GM12864 (cell line): ENCODE results near the gene AUP1.
A peak's percentile ranks its signal among the peaks of the same experiment; 100 is the strongest.

Source experiments
- DNase-seq: peaks from one replicate; pipeline ENCODE4 v3.0.0-alpha.2; 2011; ENCODE audit warnings: low read depth
- H3K4me3 ChIP-seq: 2 replicates; pipeline ENCODE4 v1.5.1; 2011; ENCODE audit warnings: mild to moderate bottlenecking, low read depth, low read length, control low read depth
- CTCF ChIP-seq: IDR thresholded peaks from 2 replicates; pipeline ENCODE4 v1.5.1; 2011; ENCODE audit warnings: low read depth, mild to moderate bottlenecking, moderate library complexity, low read length, control low read depth, inconsistent platforms; ENCODE audit errors: missing control alignments

AUP1 gene

GRCh38 chr2:74535440-74535965, 6.0 kb upstream of the AUP1 start:
- TF ChIP-seq CTCF, result no peak
- no peak for DNase-seq
- H3K4me3 ChIP-seq, result no peak overlapping the region

- no peak for TF ChIP-seq CTCF
- H3K4me3 ChIP-seq, result no peak overlapping the region
- no peak for DNase-seq
Observed at GRCh38 chr2:74534411-74534810, 4.9 kb upstream of the AUP1 start.

GRCh38 chr2:74533464-74533863, 4.0 kb upstream of the AUP1 start:
- H3K4me3 ChIP-seq, result no peak overlapping the region
- TF ChIP-seq CTCF, result no peak
- DNase-seq, result no peak

GRCh38 chr2:74532222-74532621, 2.7 kb upstream of the AUP1 start:
- peak; percentile 29 for TF ChIP-seq CTCF
- no peak for DNase-seq
- no peak overlapping the region for H3K4me3 ChIP-seq

GRCh38 chr2:74531666-74532065, 2.2 kb upstream of the AUP1 start:
- TF ChIP-seq CTCF, result no peak
- peak overlapping the region; percentile 99; the same call in 1 of the 2 replicates for H3K4me3 ChIP-seq

GRCh38 chr2:74530239-74531187, 1.0 kb upstream of the AUP1 start:
- no peak for DNase-seq

More at GRCh38 chr2:74531666-74532065, 2.2 kb upstream of the AUP1 start:
- no peak for DNase-seq

More at GRCh38 chr2:74530239-74531187, 1.0 kb upstream of the AUP1 start:
- H3K4me3 ChIP-seq, result peak overlapping the region; percentile 99
- no peak for TF ChIP-seq CTCF
